K562 (cell line): ENCODE measurements around the gene CHML. TPM values are rescaled to one million over a fixed set of nuclear protein-coding genes. Genes with fewer than 3 reads are reported as not detected.

Source experiments
- ATAC-seq: fragments of 200-7000 bp; cut with Tn5 transposase; 3 replicates; pipeline ENCODE4 v1.9.1; 2020; ENCODE audit warnings: moderate library complexity
- BruUV-seq: library from RNA; stranded (reverse); fragments of 400-500 nt; replicated peaks from 2 replicates; lab custom pipeline; 2021; lab: Mats Ljungman, UMichigan
- CTCF ChIA-PET: fragments of 300-600 bp; formaldehyde crosslinking; extraction: SDS; loops from one replicate; lab custom pipeline; 2021; ENCODE audit warnings: low intra/inter-chr PET ratio; lab: Yijun Ruan, JAX
- POLR2A ChIA-PET: fragments of 300-600, 350-650 bp; sonication (Branson Sonifier 250); formaldehyde crosslinking; extraction: SDS; loops from one replicate; lab custom pipeline; 2021; ENCODE audit warnings: antibody characterized with exemption, inconsistent platforms; lab: Yijun Ruan, JAX
- DNase-seq, 4 experiments: peaks; one replicate each; pipeline versions ENCODE4 v3.0.0 to v3.0.0-alpha.2; 2011 to 2018; ENCODE audit warnings: low spot score in 3 of 4, mixed read lengths in 3 of 4; ENCODE audit errors: extremely low read depth in 1 of 4
- FAIRE-seq: peaks from 2 replicates; lab custom pipeline; 2011; peaks lifted over from hg19 to GRCh38; lab: Jason Lieb, UNC
- H2AFZ ChIP-seq: 2 replicates; pipeline ENCODE4 v1.6.0; 2011; ENCODE audit warnings: low read depth, low read length, control low read depth, inconsistent platforms
- H3K27ac ChIP-seq: fragments of 200-600 bp; 3 replicates; pipeline ENCODE4 v1.8.0; 2011; ENCODE audit warnings: low read depth, mild to moderate bottlenecking, control low read depth, inconsistent platforms, low read length, moderate library complexity, mixed read lengths; ENCODE audit errors: extremely low read depth
- H3K27me3 ChIP-seq, 2 experiments: fragments of 300-600 bp in 1 of 2; 2 replicates in 1 of 2; 3 replicates in 1 of 2; pipeline versions ENCODE4 v1.6.0 to v1.8.0; 2011; ENCODE audit warnings: inconsistent platforms in 2 of 2, low read length in 2 of 2, mild to moderate bottlenecking in 1 of 2, mixed read lengths in 1 of 2, moderate library complexity in 1 of 2; ENCODE audit not compliant: control insufficient read depth in 2 of 2, insufficient read depth in 2 of 2
- H3K36me3 ChIP-seq: fragments of 300-600 bp; 3 replicates; pipeline ENCODE4 v1.8.0; 2011; ENCODE audit warnings: mild to moderate bottlenecking, low read length, inconsistent platforms; ENCODE audit not compliant: control insufficient read depth, insufficient read depth
- H3K4me1 ChIP-seq, 2 experiments: fragments of 200-600 bp in 1 of 2; replicated peaks in 1 of 2; 2 replicates in 1 of 2; 3 replicates in 1 of 2; pipeline versions ENCODE4 v1.5.1 to v1.8.0; 2011; ENCODE audit warnings: inconsistent platforms in 2 of 2, low read length in 2 of 2, mild to moderate bottlenecking in 1 of 2, mixed read lengths in 1 of 2, moderate library complexity in 1 of 2; ENCODE audit not compliant: control insufficient read depth in 2 of 2, insufficient read depth in 2 of 2
- H3K4me2 ChIP-seq: 2 replicates; pipeline ENCODE4 v1.6.1; 2011; ENCODE audit warnings: low read length, control low read depth, inconsistent platforms, mixed read lengths; ENCODE audit not compliant: insufficient read depth
- H3K4me3 ChIP-seq: fragments of 200-600 bp; sonication (generic), shearing (Covaris generic); 2 replicates; pipeline ENCODE4 v1.5.1; 2016; ENCODE audit warnings: control low read depth, inconsistent platforms
- H3K79me2 ChIP-seq: fragments of 200-600 bp; 3 replicates; pipeline ENCODE4 v1.8.0; 2011; ENCODE audit warnings: low read length, inconsistent platforms; ENCODE audit not compliant: control insufficient read depth, insufficient read depth
- H3K9ac ChIP-seq, 2 experiments: 2 replicates each; pipeline versions ENCODE4 v1.6.0 to v1.6.1; 2011; ENCODE audit warnings: low read depth in 2 of 2, low read length in 2 of 2, control low read depth in 1 of 2, inconsistent platforms in 1 of 2, mild to moderate bottlenecking in 1 of 2, mixed read lengths in 1 of 2; ENCODE audit not compliant: insufficient read depth in 1 of 2
- H3K9me1 ChIP-seq: one replicate; pipeline ENCODE4 v1.6.0; 2011; ENCODE audit warnings: inconsistent platforms, mild to moderate bottlenecking, low read length, moderate library complexity; ENCODE audit not compliant: control insufficient read depth, insufficient read depth
- H3K9me3 ChIP-seq: replicated peaks from 2 replicates; pipeline ENCODE4 v1.5.1; 2011; ENCODE audit warnings: low read depth, low read length, inconsistent platforms; ENCODE audit not compliant: control insufficient read depth, insufficient read depth
- H4K20me1 ChIP-seq: replicated peaks from 2 replicates; pipeline ENCODE4 v1.6.1; 2011; ENCODE audit warnings: low read length, inconsistent platforms, mixed read lengths; ENCODE audit not compliant: control insufficient read depth, insufficient read depth
- BMI1 ChIP-seq: fragments of 150-350 bp; IDR thresholded peaks from 2 replicates; pipeline ENCODE4 v1.6.1; 2014; ENCODE audit warnings: low read length
- MYBL2 ChIP-seq, 2 experiments: fragments of 450-650 bp in 1 of 2; sonication (generic) in 1 of 2; formaldehyde crosslinking in 1 of 2; IDR thresholded peaks; 2 replicates each; pipeline versions ENCODE4 v1.6.1 to v1.8.1; 2017 to 2022; ENCODE audit warnings: borderline replicate concordance in 1 of 2, inconsistent platforms in 1 of 2, low read depth in 1 of 2, mild to moderate bottlenecking in 1 of 2, missing genetic modification reagents in 1 of 2, moderate library complexity in 1 of 2
- PHB2 ChIP-seq: fragments of 450-650 bp; IDR thresholded peaks from 2 replicates; pipeline ENCODE4 v1.6.1; 2017; ENCODE audit warnings: low read depth
- SMARCB1 ChIP-seq: IDR thresholded peaks from 2 replicates; pipeline ENCODE4 v1.6.1; 2011; ENCODE audit warnings: improper control_type of control experiment, low read depth; ENCODE audit not compliant: insufficient read length
- SP2 ChIP-seq: IDR thresholded peaks from 2 replicates; pipeline ENCODE4 v1.6.1; 2011; ENCODE audit warnings: mild to moderate bottlenecking, low read depth, low read length, moderate library complexity; ENCODE audit not compliant: poor library complexity, severe bottlenecking; ENCODE audit errors: extremely low read depth
- ZBTB1 ChIP-seq: sonication (generic); formaldehyde crosslinking; IDR thresholded peaks from 2 replicates; pipeline ENCODE4 v1.8.1; 2023; ENCODE audit warnings: missing genetic modification reagents, low read depth, mild to moderate bottlenecking, borderline replicate concordance
- ZNF586 ChIP-seq: fragments of 450-650 bp; formaldehyde crosslinking; conservative IDR thresholded peaks from 2 replicates; pipeline ENCODE4 v1.4.0; 2020; ENCODE audit warnings: mild to moderate bottlenecking, moderate library complexity
- WGBS: fragments of 100-300 bp; shearing (Covaris generic); methylation state at CpG from one replicate; pipeline ENCODE4 v1.1.6; 2016; ENCODE audit warnings: low coverage, mixed read lengths; ENCODE audit not compliant: insufficient coverage; ENCODE audit errors: missing lambda C conversion rate; 5-methylcytosine and 5-hydroxymethylcytosine counted together
- in situ Hi-C: fragments of 300-500 bp; cut with MboI; formaldehyde crosslinking; loops from 4 replicates; pipeline ENCODE4 v1.15.0; 2018; ENCODE audit warnings: inconsistent platforms, mixed read lengths
- intact Hi-C: fragments of 100-400 bp; cut with micrococcal nuclease; formaldehyde crosslinking; loops from 2 replicates; pipeline ENCODE4 v1.14.2; 2022
- polyA plus RNA-seq, 8 experiments: library from polyadenylated mRNA; depleted of rRNA in 4 of 8; stranded (reverse) in 5 of 8; unstranded in 3 of 8; fragments of >200 nt; fragmentation: Nextera tagmentation in 2 of 8; fragmentation: Illumina TruSeq in 1 of 8; extraction: Ambion mirVana in 2 of 8; extraction: Trizol in 1 of 8; gene quantifications; 2 replicates each; pipeline versions ENCODE4 v1.2.1 to v1.2.3, GENCODE V29; 2011 to 2014; ENCODE audit warnings: inconsistent platforms in 1 of 8, missing spikeins in 1 of 8
- total RNA-seq, 7 experiments: library from RNA; depleted of rRNA in 6 of 7; stranded (reverse); fragments of >200 nt in 6 of 7; fragmentation: Illumina TruSeq in 2 of 7; extraction: Trizol in 2 of 7; gene quantifications; 2 replicates each; pipeline versions ENCODE4 v1.2.1 to v1.2.3, GENCODE V29; 2011 to 2021; ENCODE audit warnings: low replicate concordance in 1 of 7

Gene CHML
- total and polyA plus RNA-seq, 9 of the 15 experiments (the other 6 are each of a cell fraction or from before 2014, with no cell fraction given) = 13.0 to 88.3 (median 62.8) TPM

DNA sequence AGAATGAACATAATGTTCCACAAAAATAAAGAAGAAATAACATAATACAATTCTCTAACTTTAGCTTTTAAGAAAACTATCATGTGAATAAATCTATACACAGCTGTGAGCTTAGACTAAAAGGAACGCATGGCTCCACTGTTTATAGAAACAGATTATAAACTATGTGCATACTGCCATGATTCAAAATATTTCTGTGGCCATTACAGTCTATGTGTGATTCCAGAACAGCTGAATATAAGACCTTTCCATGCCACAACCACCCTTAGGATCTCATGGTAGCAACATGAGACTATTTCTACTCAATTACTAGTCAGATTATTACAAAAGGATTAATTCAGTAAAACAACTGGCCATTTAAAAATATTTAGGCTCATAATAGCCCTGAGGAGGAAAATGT is 3.9 kb downstream of the CHML start:
- Histone ChIP-seq H3K4me1 (peaks cover 7 to 9% of the 10 kb centered on the region in 2 experiments), H3K4me3 (no peak overlapping the region), H3K9me1 (no peaks in the 10 kb centered on the region), H3K4me2 (no peak overlapping the region), H3K9me3 (peaks cover 8% of the 10 kb centered on the region), H2AFZ (no peak overlapping the region), H4K20me1 (peaks cover 3% of the 10 kb centered on the region; the same call in 1 of the 2 replicates), H3K9ac (no peak overlapping the region), H3K79me2 (peaks cover 80% of the 10 kb centered on the region), H3K36me3 (peaks cover 65% of the 10 kb centered on the region), H3K27me3 (no peaks in the 10 kb centered on the region), H3K27ac (no peak overlapping the region)
- CTCF ChIA-PET = no interaction called here
- no peak for ATAC-seq
- no TSS peak for BruUV-seq
- FAIRE-seq = no peak
- 89% methylated on average over 1 of the region's 1 CpG for WGBS
- intact Hi-C loops (loop anchor here (5.0 kb wide), 1 partner anchor 81 kb away; no protein-coding TSS in a partner anchor), in situ Hi-C loops (no loop called here)
- POLR2A ChIA-PET = interaction anchor here (0.7 kb wide), 1 partner anchor 343 kb away, joined by 3 read pairs; no protein-coding TSS in a partner anchor
- TF ChIP-seq ZBTB1 (CRISPR knock-in tag) (no peak), MYBL2 (IDR thresholded peaks at IDR 0.05; ENCODE audit: low read depth) (no peak), MYBL2 (CRISPR knock-in tag; IDR thresholded peaks at IDR 0.05; ENCODE audit: borderline replicate concordance) (no peak), PHB2 (no peak), BMI1 (no peak), SP2 (no peak), SMARCB1 (no peak), ZNF586 (CRISPR knock-in tag) (no peak)
- DNase-seq = no peak
